Activated T-helper 1 cell treated with anti-CD3 and anti-CD28 coated beads, Interleukin-12 subunit alpha, Interleukin-12 subunit beta, Interleukin-2, Interleukin-4 antibody, amounts not matched to agents 30 ng/mL and 10 ng/mL and 1 ng/mL, durations not matched to agents 14 hours and 24 hours and 36 hours (primary cell): Measurements from ENCODE around the gene PRKCSH. TPM values are rescaled to one million over a fixed set of nuclear protein-coding genes. Genes with fewer than 3 reads are reported as not detected.
"Not testable (repeated sequence)": the region's sequence is repeated elsewhere in the genome, so short reads cannot be mapped to it uniquely, and the experiment has no call there.

ENCODE experiments used
- DNase-seq: peaks from one replicate; pipeline ENCODE4 v3.0.0; 2021; ENCODE audit warnings: low spot score
- H3K27ac Mint-ChIP-seq: one replicate; pipeline ENCODE4 v1.8.0; 2021; ENCODE audit warnings: mild to moderate bottlenecking, mixed read lengths
- H3K27me3 Mint-ChIP-seq: one replicate; pipeline ENCODE4 v1.8.0; 2022; ENCODE audit warnings: mild to moderate bottlenecking, moderate library complexity, mixed read lengths; ENCODE audit not compliant: insufficient read depth
- H3K36me3 Mint-ChIP-seq: one replicate; pipeline ENCODE4 v1.8.0; 2021; ENCODE audit warnings: low read depth, mixed read lengths
- H3K4me1 Mint-ChIP-seq: one replicate; pipeline ENCODE4 v1.8.0; 2021; ENCODE audit warnings: low read depth, mixed read lengths
- H3K4me3 Mint-ChIP-seq: one replicate; pipeline ENCODE4 v1.8.0; 2021; ENCODE audit warnings: mild to moderate bottlenecking, moderate library complexity, mixed read lengths
- H3K9me3 Mint-ChIP-seq: one replicate; pipeline ENCODE4 v1.8.0; 2021; ENCODE audit warnings: mixed read lengths
- intact Hi-C: fragments of 100-400 bp; cut with micrococcal nuclease; formaldehyde crosslinking; loops from one replicate; pipeline ENCODE4 v1.15.1; 2024
- total RNA-seq: library from RNA; stranded (reverse); gene quantifications from 2 replicates; pipeline ENCODE4 v1.2.3, GENCODE V29; 2022

The PRKCSH gene
- total RNA-seq, 1 donor from 2014 or later: 322 TPM

DNA sequence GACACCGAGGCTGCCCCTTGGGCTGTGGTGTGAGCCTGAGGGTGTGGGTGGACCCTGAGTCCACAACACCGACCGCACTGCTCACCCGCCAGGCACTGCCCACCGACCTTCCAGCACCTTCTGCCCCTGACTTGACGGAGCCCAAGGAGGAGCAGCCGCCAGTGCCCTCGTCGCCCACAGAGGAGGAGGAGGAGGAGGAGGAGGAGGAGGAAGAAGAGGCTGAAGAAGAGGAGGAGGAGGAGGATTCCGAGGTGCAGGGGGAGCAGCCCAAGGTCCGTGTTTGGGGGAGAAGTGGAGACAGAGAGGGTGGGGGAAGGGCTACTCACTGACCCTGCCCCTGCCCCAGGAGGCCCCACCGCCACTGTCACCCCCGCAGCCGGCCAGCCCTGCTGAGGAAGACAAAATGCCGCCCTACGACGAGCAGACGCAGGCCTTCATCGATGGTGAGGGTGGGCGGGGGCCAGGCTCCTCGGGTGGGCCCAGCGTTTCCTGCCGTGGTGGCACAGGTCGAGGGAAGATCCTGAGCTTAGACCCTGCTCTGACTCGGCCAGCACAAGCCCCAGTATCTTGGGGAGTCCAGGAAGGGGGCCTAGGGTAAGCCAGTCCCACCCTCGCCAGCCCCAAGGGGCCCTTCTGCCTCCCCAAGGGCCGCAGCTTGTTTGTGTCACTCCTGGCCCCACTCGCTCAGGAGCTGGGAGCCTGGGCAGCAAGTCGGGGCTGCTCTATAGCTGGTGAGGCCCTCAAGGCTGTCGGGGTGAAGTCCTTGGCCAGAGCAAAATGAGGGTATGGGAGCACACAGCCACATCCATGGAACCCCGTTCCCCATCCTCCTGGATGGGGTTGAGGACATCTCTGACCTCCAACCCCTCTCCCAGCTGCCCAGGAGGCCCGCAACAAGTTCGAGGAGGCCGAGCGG, 12.2 kb downstream of the PRKCSH start:
- Mint-ChIP-seq H3K9me3 (no peaks in the 10 kb centered on the region), H3K36me3 (peaks cover 14% of the 10 kb centered on the region), H3K27ac (no peak overlapping the region), H3K27me3 (no peaks in the 10 kb centered on the region), H3K4me1 (no peaks in the 10 kb centered on the region), H3K4me3 (no peak overlapping the region)
- no peak for DNase-seq
- intact Hi-C loops: no loop called here

DNA sequence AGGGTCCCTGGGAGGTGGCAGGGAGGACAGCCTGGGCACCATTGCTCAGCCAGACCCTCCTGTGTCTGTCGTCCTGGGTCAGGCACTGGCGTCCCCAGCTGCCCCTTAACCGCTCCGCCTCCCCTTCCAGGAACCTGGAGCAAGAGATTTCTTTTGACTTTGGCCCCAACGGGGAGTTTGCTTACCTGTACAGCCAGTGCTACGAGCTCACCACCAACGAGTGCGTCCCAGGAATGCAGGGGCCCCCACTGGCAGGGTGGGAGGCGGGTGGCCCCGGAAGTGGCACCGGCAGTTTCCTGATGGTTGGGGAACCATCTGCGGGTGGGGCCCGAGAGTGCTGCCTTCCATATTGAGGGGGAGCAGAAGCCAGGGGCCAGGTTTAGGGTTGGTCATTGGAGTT, 13.0 kb downstream of the PRKCSH start:
- intact Hi-C loops: no loop called here
- DNase-seq: no peak
- no peaks in the 10 kb centered on the region for H3K9me3 Mint-ChIP-seq
- H3K36me3 Mint-ChIP-seq: peaks cover 14% of the 10 kb centered on the region
- H3K27ac Mint-ChIP-seq: no peak overlapping the region
- no peaks in the 10 kb centered on the region for H3K27me3 Mint-ChIP-seq
- no peaks in the 10 kb centered on the region for H3K4me1 Mint-ChIP-seq
- no peak overlapping the region for H3K4me3 Mint-ChIP-seq

DNA sequence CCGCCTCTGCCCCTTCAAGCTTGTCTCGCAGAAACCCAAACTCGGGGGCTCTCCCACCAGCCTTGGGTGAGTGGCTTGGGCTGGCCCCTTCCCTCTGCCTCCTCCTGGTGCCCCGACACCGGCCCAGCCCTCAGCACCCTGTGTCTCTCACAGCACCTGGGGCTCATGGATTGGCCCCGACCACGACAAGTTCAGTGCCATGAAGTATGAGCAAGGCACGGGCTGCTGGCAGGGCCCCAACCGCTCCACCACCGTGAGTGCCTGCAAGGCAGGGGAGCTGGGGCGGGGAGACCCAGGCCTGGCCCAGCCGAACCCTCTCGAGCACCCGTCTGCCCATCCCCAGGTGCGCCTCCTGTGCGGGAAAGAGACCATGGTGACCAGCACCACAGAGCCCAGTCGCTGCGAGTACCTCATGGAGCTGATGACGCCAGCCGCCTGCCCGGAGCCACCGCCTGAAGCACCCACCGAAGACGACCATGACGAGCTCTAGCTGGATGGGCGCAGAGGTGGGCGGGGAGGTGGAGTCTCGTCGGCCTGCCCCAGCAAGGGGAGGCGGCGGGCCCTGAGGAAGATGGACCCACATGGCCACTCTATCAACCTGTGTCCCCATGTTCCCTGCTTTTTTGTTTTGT, 13.6 kb downstream of the PRKCSH start:
- H3K36me3 Mint-ChIP-seq: peaks cover 12% of the 10 kb centered on the region
- DNase-seq: no peak
- no peaks in the 10 kb centered on the region for H3K4me1 Mint-ChIP-seq
- intact Hi-C loops: no loop called here
- no peak overlapping the region for H3K27ac Mint-ChIP-seq
- no peak overlapping the region for H3K4me3 Mint-ChIP-seq
- H3K9me3 Mint-ChIP-seq: no peaks in the 10 kb centered on the region
- H3K27me3 Mint-ChIP-seq: no peaks in the 10 kb centered on the region

DNA sequence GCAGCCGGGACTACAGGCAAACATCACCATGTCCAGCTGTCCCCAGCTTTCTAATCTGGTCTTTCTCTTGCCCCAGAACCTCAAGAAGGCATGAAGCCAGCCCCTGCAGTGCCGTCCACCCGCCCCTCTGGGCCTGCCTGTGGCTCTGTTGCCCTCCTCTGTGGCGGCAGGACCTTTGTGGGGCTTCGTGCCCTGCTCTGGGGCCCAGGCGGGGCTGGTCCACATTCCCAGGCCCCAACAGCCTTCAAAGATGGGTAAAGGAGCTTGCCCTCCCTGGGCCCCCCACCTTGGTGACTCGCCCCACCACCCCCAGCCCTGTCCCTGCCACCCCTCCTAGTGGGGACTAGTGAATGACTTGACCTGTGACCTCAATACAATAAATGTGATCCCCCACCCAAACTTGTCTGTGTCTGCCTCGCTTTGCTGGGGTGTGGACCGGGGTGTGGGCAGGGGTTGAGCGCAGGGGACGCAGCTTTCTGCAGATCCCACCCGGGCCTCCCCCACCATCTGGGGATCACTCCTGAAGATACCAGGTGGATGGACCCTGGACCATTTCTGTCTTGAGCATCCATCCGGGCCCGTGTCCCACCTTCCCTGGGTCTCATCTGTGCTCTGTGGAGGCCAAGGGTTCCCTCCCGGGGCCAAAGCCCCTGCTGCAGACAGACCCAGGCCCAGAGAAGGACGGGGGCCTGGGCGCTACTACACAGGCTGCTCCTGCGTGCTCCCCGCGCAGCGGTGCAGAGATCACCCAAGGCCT, 15.3 kb downstream of the PRKCSH start:
- no peak overlapping the region for H3K4me3 Mint-ChIP-seq
- no peak for DNase-seq
- no peaks in the 10 kb centered on the region for H3K9me3 Mint-ChIP-seq
- H3K27ac Mint-ChIP-seq: no peak overlapping the region
- peaks cover 2% of the 10 kb centered on the region for H3K27me3 Mint-ChIP-seq
- H3K36me3 Mint-ChIP-seq: peaks cover 5% of the 10 kb centered on the region
- intact Hi-C loops: no loop called here
- H3K4me1 Mint-ChIP-seq: no peaks in the 10 kb centered on the region

DNA sequence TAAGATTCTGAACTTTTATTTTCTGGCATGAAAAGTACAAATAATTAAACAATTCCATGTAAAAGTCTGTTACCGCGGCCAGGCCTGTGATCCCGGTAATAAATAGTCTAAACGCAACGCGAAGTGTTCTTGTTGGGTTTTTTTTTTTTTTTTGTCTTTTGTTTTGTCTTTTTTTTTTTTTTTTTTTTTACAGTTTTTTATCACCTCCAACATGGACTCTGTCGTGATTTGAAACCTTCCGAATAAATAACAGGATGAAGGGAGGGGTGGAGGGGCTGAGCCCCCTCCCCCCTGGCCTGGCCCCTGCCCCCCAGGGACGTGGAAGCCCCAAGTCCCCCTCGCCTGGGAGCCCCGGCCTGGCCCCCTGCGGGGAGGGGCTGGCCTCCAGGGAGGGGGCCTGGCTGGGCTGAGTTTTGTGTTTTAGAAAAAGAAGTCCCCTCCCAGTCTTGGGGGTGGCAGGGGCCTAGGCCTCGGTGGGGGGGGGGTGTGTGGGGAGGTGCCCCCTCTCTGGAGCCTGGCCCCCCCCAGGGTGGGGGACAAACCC, 16.0 kb downstream of the PRKCSH start:
- DNase-seq: no peak
- H3K27ac Mint-ChIP-seq: no peak overlapping the region

DNA sequence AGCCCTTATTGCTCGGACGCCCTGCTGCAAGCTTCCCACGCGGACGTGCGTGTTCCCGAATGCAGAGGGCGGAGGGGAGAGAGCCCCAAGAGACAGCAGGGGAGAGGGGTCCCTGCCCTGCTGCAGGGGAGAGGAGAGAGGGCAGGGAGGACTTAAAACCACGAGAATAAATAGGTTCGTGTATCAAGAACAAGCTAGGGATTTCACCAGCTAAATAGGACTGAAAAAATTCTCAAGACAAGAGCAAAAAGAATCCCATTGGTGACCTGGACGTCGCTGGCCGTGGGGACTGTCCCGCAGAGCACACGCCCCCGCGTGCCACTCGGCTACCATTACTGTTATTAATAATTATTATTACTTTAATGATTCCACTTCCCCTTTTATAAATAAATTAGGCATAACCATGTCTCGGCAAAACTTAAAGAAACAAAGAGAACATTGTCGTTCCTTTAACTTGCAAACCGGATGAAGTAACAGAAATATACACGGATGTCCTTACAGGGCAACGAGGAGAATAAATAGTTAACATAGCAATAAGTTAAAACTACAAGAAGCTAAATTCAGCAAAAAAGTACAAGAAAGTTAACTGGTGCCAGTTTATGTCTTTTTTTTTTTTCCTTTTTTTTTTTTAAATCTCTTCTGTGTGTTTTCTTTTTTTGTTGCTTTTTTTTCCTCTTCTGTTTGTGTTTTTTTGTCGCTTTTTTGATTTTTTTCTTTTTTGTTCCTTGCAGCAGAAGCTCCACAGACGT, 16.6 kb downstream of the PRKCSH start:
- no peak overlapping the region for H3K4me3 Mint-ChIP-seq
- no peaks in the 10 kb centered on the region for H3K4me1 Mint-ChIP-seq
- H3K36me3 Mint-ChIP-seq: peaks cover 5% of the 10 kb centered on the region
- intact Hi-C loops: no loop called here
- no peak for DNase-seq
- peaks cover 2% of the 10 kb centered on the region for H3K27me3 Mint-ChIP-seq
- no peak overlapping the region for H3K27ac Mint-ChIP-seq
- H3K9me3 Mint-ChIP-seq: no peaks in the 10 kb centered on the region

More for the DNA sequence above, 16.0 kb downstream of the PRKCSH start:
- Mint-ChIP-seq H3K4me1 (no peaks in the 10 kb centered on the region), H3K27me3 (peaks cover 2% of the 10 kb centered on the region), H3K9me3 (no peaks in the 10 kb centered on the region), H3K4me3 (no peak overlapping the region), H3K36me3 (peaks cover 5% of the 10 kb centered on the region)
- intact Hi-C loops: no loop called here

DNA sequence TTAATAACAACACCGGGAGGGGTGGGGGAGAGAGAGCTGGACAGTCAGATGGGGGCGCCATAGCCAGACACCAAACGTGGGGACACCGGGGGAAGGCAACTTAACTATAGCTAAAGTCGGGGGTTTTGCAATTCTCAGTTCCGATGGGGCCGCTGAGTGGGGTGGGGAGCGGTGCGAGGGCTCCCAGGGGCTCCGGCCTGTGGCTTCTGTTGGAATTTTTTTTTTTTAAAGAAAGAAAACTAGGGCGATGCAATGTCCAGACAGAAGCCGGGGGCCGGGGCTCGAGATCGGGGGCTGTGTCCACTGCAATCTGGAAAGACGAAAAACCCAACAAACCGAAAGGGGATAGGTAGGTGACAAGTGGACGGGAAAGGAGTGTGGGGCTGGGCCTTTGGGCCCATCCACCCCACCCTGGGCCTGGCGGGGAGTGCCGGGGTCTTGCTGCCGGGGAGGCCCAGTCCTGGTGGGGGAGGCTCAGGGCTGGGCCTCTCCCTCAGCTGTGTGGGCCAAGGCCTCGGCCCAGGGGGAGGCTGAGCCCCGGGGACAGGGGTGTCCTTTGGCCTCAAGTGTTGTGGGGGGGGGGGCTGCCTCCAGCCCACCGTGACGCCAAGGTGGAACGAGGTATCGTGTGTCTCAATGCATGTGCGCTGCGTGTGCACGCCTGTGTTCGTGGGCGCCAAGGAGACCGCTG, 17.3 kb downstream of the PRKCSH start:
- H3K36me3 Mint-ChIP-seq: peaks cover 5% of the 10 kb centered on the region
- H3K4me3 Mint-ChIP-seq: no peak overlapping the region
- H3K27me3 Mint-ChIP-seq: peaks cover 2% of the 10 kb centered on the region
- no peaks in the 10 kb centered on the region for H3K4me1 Mint-ChIP-seq
- H3K27ac Mint-ChIP-seq: no peak overlapping the region
- no peaks in the 10 kb centered on the region for H3K9me3 Mint-ChIP-seq
- DNase-seq: no peak
- intact Hi-C loops: no loop called here

DNA sequence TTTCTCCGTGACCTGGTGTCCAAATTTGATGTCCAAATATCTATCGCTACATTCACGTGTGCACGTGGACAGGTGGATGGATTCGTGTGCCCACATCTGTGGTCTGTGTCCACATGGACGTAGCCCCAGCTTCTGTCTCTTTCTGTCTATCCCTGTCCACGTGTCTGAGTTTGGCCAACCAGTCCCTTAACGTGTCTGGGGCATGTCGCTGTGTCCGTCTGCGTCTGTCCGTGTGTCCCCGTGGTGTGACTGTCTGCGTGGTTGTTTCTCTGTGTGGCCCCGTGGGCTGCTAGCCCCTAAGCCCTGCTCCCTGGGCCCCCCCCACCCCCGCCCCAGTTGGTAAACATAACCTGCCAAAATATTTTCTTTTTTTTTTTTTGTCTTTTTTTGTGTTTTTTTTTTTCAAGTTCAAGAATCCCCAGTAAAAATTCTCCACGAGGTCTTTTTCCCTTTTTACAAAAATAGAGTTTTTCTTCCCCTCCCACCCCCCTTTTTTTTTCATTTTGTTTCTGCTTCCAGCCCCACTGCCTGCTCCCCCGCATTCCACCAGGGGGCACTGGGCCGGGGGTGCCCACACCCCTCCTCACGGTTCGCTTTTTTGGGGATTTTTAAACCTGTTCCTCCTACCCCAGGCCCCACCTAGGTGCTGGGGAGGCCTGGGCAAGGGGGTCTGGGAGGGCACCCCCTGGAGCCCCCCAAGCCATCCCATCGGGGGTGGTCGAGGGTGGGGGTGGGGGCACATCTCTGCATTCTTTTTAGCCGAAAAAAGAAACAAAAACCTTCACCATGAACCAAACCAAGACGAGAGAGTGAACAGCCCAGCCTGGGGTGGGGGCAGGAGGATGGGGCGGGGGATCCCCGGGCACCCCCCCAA, 18.3 kb downstream of the PRKCSH start:
- H3K36me3 Mint-ChIP-seq: peaks cover 5% of the 10 kb centered on the region
- no peaks in the 10 kb centered on the region for H3K9me3 Mint-ChIP-seq
- no peak for DNase-seq
- H3K4me1 Mint-ChIP-seq: no peaks in the 10 kb centered on the region
- H3K27me3 Mint-ChIP-seq: peaks cover 5% of the 10 kb centered on the region
- no peak overlapping the region for H3K4me3 Mint-ChIP-seq
- no peak overlapping the region for H3K27ac Mint-ChIP-seq
- intact Hi-C loops: no loop called here

DNA sequence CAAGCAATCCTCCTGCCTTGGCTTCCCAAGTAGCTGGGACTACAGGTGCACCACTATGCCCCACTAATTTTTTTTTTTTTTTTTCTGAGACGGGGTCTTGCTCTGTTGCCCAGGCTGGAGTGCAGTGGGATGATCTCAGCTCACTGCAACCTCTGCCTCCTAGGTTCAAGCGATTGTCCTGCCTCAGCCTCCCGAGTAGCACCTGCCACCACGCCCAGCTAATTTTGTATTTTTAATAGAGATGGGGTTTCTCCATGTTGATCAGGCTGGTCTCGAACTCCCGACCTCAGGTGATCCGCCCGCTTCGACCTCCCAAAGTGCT, 19.8 kb downstream of the PRKCSH start:
- not testable (repeated sequence) for DNase-seq

DNA sequence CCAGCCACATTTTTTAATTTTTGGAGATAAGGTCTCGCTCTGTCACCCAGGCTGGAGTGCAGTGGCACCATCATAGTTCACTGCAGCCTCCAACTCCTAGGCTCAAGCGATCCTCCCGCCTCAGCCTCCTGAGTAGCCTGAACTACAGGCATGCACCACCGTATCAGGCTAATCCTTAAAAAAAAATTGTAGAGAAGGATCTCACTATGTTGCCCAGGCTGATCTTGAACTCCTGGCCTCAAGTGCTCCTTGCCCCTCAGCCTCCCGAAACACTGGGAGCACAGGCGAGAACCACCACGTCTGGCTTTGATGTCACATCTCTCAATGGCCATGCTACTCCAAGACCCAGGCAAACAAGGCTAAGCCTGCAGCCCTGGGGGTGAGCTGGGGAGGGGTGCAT, 21.2 kb downstream of the PRKCSH start:
- no peaks in the 10 kb centered on the region for H3K9me3 Mint-ChIP-seq
- no peaks in the 10 kb centered on the region for H3K36me3 Mint-ChIP-seq
- DNase-seq: no peak
- H3K27ac Mint-ChIP-seq: no peak overlapping the region
- intact Hi-C loops: no loop called here
- H3K4me3 Mint-ChIP-seq: no peak overlapping the region
- H3K4me1 Mint-ChIP-seq: no peaks in the 10 kb centered on the region
- H3K27me3 Mint-ChIP-seq: peaks cover 8% of the 10 kb centered on the region

More for the DNA sequence above, 19.8 kb downstream of the PRKCSH start:
- H3K4me3 Mint-ChIP-seq, intact Hi-C loops, H3K9me3 Mint-ChIP-seq, H3K27me3 Mint-ChIP-seq, H3K4me1 Mint-ChIP-seq, H3K36me3 Mint-ChIP-seq, H3K27ac Mint-ChIP-seq: not testable (repeated sequence)

DNA sequence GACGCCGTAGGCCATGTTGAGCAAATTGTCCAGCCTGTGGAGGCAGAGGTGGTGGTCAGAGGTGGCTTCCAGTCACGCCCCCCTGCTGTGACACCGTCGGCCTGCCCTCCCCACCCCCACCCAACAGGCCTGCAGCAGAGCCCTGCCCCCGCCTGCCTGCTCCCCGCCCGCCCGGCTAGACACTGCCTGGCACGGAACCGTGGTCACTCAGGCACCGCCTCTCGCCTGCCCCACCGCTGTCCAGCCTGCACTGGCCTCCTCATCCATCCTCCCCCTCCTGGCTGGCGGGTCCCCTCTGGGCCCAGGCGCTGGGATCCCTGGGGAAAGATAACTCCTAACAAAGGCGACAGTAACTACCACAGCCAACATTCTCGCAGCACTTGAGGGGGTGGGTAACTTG, 21.7 kb downstream of the PRKCSH start:
- peaks cover 9% of the 10 kb centered on the region for H3K27me3 Mint-ChIP-seq
- H3K9me3 Mint-ChIP-seq: no peaks in the 10 kb centered on the region
- H3K4me3 Mint-ChIP-seq: no peak overlapping the region
- H3K27ac Mint-ChIP-seq: no peak overlapping the region
- no peaks in the 10 kb centered on the region for H3K4me1 Mint-ChIP-seq
- H3K36me3 Mint-ChIP-seq: no peaks in the 10 kb centered on the region
- intact Hi-C loops: no loop called here
- DNase-seq: no peak
